WTC11 (cell line): ENCODE measurements around the gene ADAT2. TPM values are rescaled to one million over a fixed set of nuclear protein-coding genes. Genes with fewer than 3 reads are reported as not detected.

Experiments used
- ATAC-seq: fragments of 200-7000 bp; cut with Tn5 transposase; 2 replicates; pipeline ENCODE4 v1.10.0; 2021; ENCODE audit warnings: mild to moderate bottlenecking, moderate library complexity
- CTCF ChIA-PET: fragments of 300-600 bp; sonication (Branson Sonifier 250); formaldehyde crosslinking; loops from one replicate; lab custom pipeline; 2021; ENCODE audit warnings: antibody characterized with exemption; lab: Charles Lee
- POLR2A ChIA-PET: fragments of 350-600 bp; sonication (Branson Sonifier 250); formaldehyde crosslinking; loops from one replicate; lab custom pipeline; 2021; ENCODE audit warnings: antibody characterized with exemption; lab: Charles Lee
- DNase-seq: peaks from one replicate; pipeline ENCODE4 v3.0.0; 2021; ENCODE audit warnings: low spot score
- H3K27ac Mint-ChIP-seq: 2 replicates; pipeline ENCODE4 v1.8.0; 2021; ENCODE audit warnings: mixed read lengths
- H3K27me3 Mint-ChIP-seq: 2 replicates; pipeline ENCODE4 v1.8.0; 2021; ENCODE audit warnings: low read depth, mild to moderate bottlenecking, moderate library complexity, mixed read lengths
- H3K36me3 Mint-ChIP-seq: 2 replicates; pipeline ENCODE4 v1.8.0; 2021; ENCODE audit warnings: mixed read lengths
- H3K4me1 Mint-ChIP-seq: 2 replicates; pipeline ENCODE4 v1.8.0; 2022; ENCODE audit warnings: mixed read lengths
- H3K4me3 Mint-ChIP-seq: 2 replicates; pipeline ENCODE4 v1.8.0; 2021; ENCODE audit warnings: mild to moderate bottlenecking, moderate library complexity, mixed read lengths
- H3K9me3 Mint-ChIP-seq: 2 replicates; pipeline ENCODE4 v1.8.0; 2021; ENCODE audit warnings: mixed read lengths
- ARID4B ChIP-seq: sonication (generic); formaldehyde crosslinking; IDR thresholded peaks from 2 replicates; pipeline ENCODE4 v1.8.0; 2023; ENCODE audit warnings: missing genetic modification reagents, mild to moderate bottlenecking, borderline replicate concordance
- ATF3 ChIP-seq: sonication (generic); formaldehyde crosslinking; conservative IDR thresholded peaks from 2 replicates; pipeline ENCODE4 v1.8.1; 2022; ENCODE audit warnings: mild to moderate bottlenecking, missing genetic modification reagents
- ATF6 ChIP-seq: sonication (generic); formaldehyde crosslinking; IDR thresholded peaks from 2 replicates; pipeline ENCODE4 v1.8.1; 2023; ENCODE audit warnings: mild to moderate bottlenecking, missing genetic modification reagents
- CDX4 ChIP-seq: fragments of 250-450 bp; sonication (Bioruptor Pico); IDR thresholded peaks from 2 replicates; pipeline ENCODE4 v1.9.0; 2021; ENCODE audit warnings: moderate library complexity, mild to moderate bottlenecking, inconsistent platforms, borderline replicate concordance
- ERG ChIP-seq: fragments of 250-450 bp; sonication (Bioruptor Pico); IDR thresholded peaks from 2 replicates; pipeline ENCODE4 v1.8.0; 2021; ENCODE audit warnings: mild to moderate bottlenecking
- ESRRA ChIP-seq: sonication (generic); formaldehyde crosslinking; IDR thresholded peaks from 2 replicates; pipeline ENCODE4 v1.8.1; 2022; ENCODE audit warnings: mild to moderate bottlenecking, missing genetic modification reagents, borderline replicate concordance
- ETV6 ChIP-seq: sonication (generic); formaldehyde crosslinking; IDR thresholded peaks from 2 replicates; pipeline ENCODE4 v1.8.1; 2022; ENCODE audit warnings: mild to moderate bottlenecking, missing genetic modification reagents
- IRF1 ChIP-seq: sonication (generic); formaldehyde crosslinking; IDR thresholded peaks from 2 replicates; pipeline ENCODE4 v1.8.0; 2023; ENCODE audit warnings: missing genetic modification reagents
- MAX ChIP-seq: sonication (generic); formaldehyde crosslinking; IDR thresholded peaks from 2 replicates; pipeline ENCODE4 v1.8.0; 2022; ENCODE audit warnings: mild to moderate bottlenecking, missing genetic modification reagents
- NFYB ChIP-seq: sonication (generic); formaldehyde crosslinking; conservative IDR thresholded peaks from 2 replicates; pipeline ENCODE4 v1.8.0; 2022; ENCODE audit warnings: low read depth, missing genetic modification reagents
- PRRX2 ChIP-seq: fragments of 250-450 bp; sonication (Bioruptor Pico); IDR thresholded peaks from 2 replicates; pipeline ENCODE4 v1.8.0; 2021; ENCODE audit warnings: mild to moderate bottlenecking
- RORB ChIP-seq: fragments of 250-450 bp; sonication (Bioruptor Pico); IDR thresholded peaks from 2 replicates; pipeline ENCODE4 v1.9.0; 2021; ENCODE audit warnings: mild to moderate bottlenecking
- TEAD4 ChIP-seq: sonication (generic); formaldehyde crosslinking; IDR thresholded peaks from 2 replicates; pipeline ENCODE4 v1.8.0; 2022; ENCODE audit warnings: mild to moderate bottlenecking, missing genetic modification reagents
- TP53 ChIP-seq: sonication (generic); formaldehyde crosslinking; IDR thresholded peaks from 2 replicates; pipeline ENCODE4 v1.8.1; 2023; ENCODE audit warnings: mild to moderate bottlenecking, missing genetic modification reagents
- ZNF121 ChIP-seq: sonication (generic); formaldehyde crosslinking; IDR thresholded peaks from 2 replicates; pipeline ENCODE4 v1.8.0; 2023; ENCODE audit warnings: missing genetic modification reagents
- ZNF317 ChIP-seq: sonication (generic); formaldehyde crosslinking; IDR thresholded peaks from 2 replicates; pipeline ENCODE4 v1.8.1; 2023; ENCODE audit warnings: low read depth, mild to moderate bottlenecking, moderate library complexity, missing genetic modification reagents, borderline replicate concordance
- ZNF512 ChIP-seq: sonication (generic); formaldehyde crosslinking; IDR thresholded peaks from 2 replicates; pipeline ENCODE4 v1.8.1; 2022; ENCODE audit warnings: missing genetic modification reagents, borderline replicate concordance
- ZSCAN18 ChIP-seq: fragments of 250-450 bp; sonication (Bioruptor Pico); IDR thresholded peaks from 2 replicates; pipeline ENCODE4 v2.1.2; 2022; ENCODE audit warnings: mild to moderate bottlenecking, moderate library complexity
- total RNA-seq: library from RNA; stranded (reverse); gene quantifications from 3 replicates; pipeline ENCODE4 v1.2.3, GENCODE V29; 2021
- TF ChIP-seq, protein P1 (sequence below): fragments of 200-600 bp; IDR thresholded peaks from 2 replicates; pipeline ENCODE4 v1.8.0; 2022; ENCODE audit warnings: antibody characterized with exemption
- TF ChIP-seq, protein P2 (sequence below): sonication (generic); formaldehyde crosslinking; conservative IDR thresholded peaks from 2 replicates; pipeline ENCODE4 v1.8.1; 2023; ENCODE audit warnings: mild to moderate bottlenecking, low read depth, missing genetic modification reagents, moderate library complexity

ADAT2 gene
- total RNA-seq, 1 experiment from 2014 or later: 13.3 TPM

- Mint-ChIP-seq H3K9me3 (peaks cover 38% of the 10 kb centered on the region), H3K4me3 (no peak overlapping the region)
- no peak for TF ChIP-seq ATF3 (CRISPR knock-in tag)
- no peak for TF ChIP-seq RORB (CRISPR knock-in tag)
- TF ChIP-seq ATF6 (CRISPR knock-in tag): no peak
- TF ChIP-seq ZNF121 (CRISPR knock-in tag): no peak
- no peak for TF ChIP-seq NFYB (CRISPR knock-in tag)
- TF ChIP-seq TP53: no peak
- TF ChIP-seq ZSCAN18 (CRISPR knock-in tag): no peak
- TF ChIP-seq ARID4B (CRISPR knock-in tag): no peak
- no peak for TF ChIP-seq TEAD4
- TF ChIP-seq ZNF512 (CRISPR knock-in tag): no peak
- no peak for TF ChIP-seq IRF1 (CRISPR knock-in tag)
- TF ChIP-seq ETV6 (CRISPR knock-in tag): no peak
- TF ChIP-seq, protein P1, sequence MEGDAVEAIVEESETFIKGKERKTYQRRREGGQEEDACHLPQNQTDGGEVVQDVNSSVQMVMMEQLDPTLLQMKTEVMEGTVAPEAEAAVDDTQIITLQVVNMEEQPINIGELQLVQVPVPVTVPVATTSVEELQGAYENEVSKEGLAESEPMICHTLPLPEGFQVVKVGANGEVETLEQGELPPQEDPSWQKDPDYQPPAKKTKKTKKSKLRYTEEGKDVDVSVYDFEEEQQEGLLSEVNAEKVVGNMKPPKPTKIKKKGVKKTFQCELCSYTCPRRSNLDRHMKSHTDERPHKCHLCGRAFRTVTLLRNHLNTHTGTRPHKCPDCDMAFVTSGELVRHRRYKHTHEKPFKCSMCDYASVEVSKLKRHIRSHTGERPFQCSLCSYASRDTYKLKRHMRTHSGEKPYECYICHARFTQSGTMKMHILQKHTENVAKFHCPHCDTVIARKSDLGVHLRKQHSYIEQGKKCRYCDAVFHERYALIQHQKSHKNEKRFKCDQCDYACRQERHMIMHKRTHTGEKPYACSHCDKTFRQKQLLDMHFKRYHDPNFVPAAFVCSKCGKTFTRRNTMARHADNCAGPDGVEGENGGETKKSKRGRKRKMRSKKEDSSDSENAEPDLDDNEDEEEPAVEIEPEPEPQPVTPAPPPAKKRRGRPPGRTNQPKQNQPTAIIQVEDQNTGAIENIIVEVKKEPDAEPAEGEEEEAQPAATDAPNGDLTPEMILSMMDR: no peak
- no peak for TF ChIP-seq CDX4
- TF ChIP-seq PRRX2 (CRISPR knock-in tag): no peak
- no peak for TF ChIP-seq ZNF317
- TF ChIP-seq MAX (CRISPR knock-in tag): no peak
- TF ChIP-seq, protein P2, sequence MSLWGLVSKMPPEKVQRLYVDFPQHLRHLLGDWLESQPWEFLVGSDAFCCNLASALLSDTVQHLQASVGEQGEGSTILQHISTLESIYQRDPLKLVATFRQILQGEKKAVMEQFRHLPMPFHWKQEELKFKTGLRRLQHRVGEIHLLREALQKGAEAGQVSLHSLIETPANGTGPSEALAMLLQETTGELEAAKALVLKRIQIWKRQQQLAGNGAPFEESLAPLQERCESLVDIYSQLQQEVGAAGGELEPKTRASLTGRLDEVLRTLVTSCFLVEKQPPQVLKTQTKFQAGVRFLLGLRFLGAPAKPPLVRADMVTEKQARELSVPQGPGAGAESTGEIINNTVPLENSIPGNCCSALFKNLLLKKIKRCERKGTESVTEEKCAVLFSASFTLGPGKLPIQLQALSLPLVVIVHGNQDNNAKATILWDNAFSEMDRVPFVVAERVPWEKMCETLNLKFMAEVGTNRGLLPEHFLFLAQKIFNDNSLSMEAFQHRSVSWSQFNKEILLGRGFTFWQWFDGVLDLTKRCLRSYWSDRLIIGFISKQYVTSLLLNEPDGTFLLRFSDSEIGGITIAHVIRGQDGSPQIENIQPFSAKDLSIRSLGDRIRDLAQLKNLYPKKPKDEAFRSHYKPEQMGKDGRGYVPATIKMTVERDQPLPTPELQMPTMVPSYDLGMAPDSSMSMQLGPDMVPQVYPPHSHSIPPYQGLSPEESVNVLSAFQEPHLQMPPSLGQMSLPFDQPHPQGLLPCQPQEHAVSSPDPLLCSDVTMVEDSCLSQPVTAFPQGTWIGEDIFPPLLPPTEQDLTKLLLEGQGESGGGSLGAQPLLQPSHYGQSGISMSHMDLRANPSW: no peak
- no peak for TF ChIP-seq ESRRA (CRISPR knock-in tag)
- TF ChIP-seq ERG (CRISPR knock-in tag): no peak
- TF ChIP-seq, all 79 proteins: peak for 0
- ATAC-seq: no peak
- no peak overlapping the region for H3K27ac Mint-ChIP-seq
- no peak for DNase-seq
- CTCF ChIA-PET: interaction anchor here (1.1 kb wide), 1 partner anchor 37 kb away, joined by 3 read pairs; no protein-coding TSS in a partner anchor
- POLR2A ChIA-PET: no interaction called here
- 0 out of 2 replicates have a peak, but pooled peaks cover 5% of the 10 kb centered on the region for H3K36me3 Mint-ChIP-seq
- H3K27me3 Mint-ChIP-seq: no peaks in the 10 kb centered on the region; the same call in 1 of the 2 replicates
- H3K4me1 Mint-ChIP-seq: peaks cover 8% of the 10 kb centered on the region; the same call in 1 of the 2 replicates
Observed at GRCh38 chr6:143374014-143374413, 76.5 kb downstream of the ADAT2 start.
